Activated CD8-positive, alpha-beta memory T cell treated with anti-CD3 and anti-CD28 coated beads, Interleukin-2, amount 10 ng/mL, durations not matched to agents 7 days and 5 days (primary cell): ENCODE measurements around the gene DNAH9. TPM values are rescaled to one million over a fixed set of nuclear protein-coding genes. Genes with fewer than 3 reads are reported as not detected.

ENCODE experiments used
- ATAC-seq: fragments of 150-1000 bp; cut with Tn5 transposase; one replicate; pipeline ENCODE4 v1.10.0; 2021; ENCODE audit warnings: moderate library complexity
- CTCF ChIA-PET: fragments of 350-600 bp; sonication (Branson Sonifier 250); formaldehyde crosslinking; loops from one replicate; lab custom pipeline; 2021; ENCODE audit warnings: antibody characterized with exemption; lab: Charles Lee
- DNase-seq: peaks from one replicate; pipeline ENCODE4 v3.0.0-alpha.2; 2020
- H3K27ac Mint-ChIP-seq: one replicate; pipeline ENCODE4 v1.8.0; 2021; ENCODE audit warnings: mild to moderate bottlenecking, mixed read lengths
- H3K27me3 Mint-ChIP-seq: one replicate; pipeline ENCODE4 v1.8.0; 2021; ENCODE audit warnings: mixed read lengths
- H3K36me3 Mint-ChIP-seq: one replicate; pipeline ENCODE4 v1.8.0; 2021; ENCODE audit warnings: mild to moderate bottlenecking, mixed read lengths
- H3K4me1 Mint-ChIP-seq: one replicate; pipeline ENCODE4 v1.8.0; 2021; ENCODE audit warnings: mixed read lengths
- H3K4me3 Mint-ChIP-seq: one replicate; pipeline ENCODE4 v1.8.0; 2021; ENCODE audit warnings: mild to moderate bottlenecking, moderate library complexity, mixed read lengths
- H3K9me3 Mint-ChIP-seq: one replicate; pipeline ENCODE4 v1.8.0; 2022; ENCODE audit warnings: low read depth, mixed read lengths
- total RNA-seq, 2 experiments: library from RNA; stranded (reverse); gene quantifications; one replicate each; pipeline ENCODE4 v1.2.3, GENCODE V29; 2021

DNAH9 gene
- total RNA-seq, 2 experiments from 2014 or later, result not detected

GRCh38 chr17:11712456-11712855 lies 114.2 kb downstream of the DNAH9 start:
- peaks cover 2% of the 10 kb centered on the region for H3K9me3 Mint-ChIP-seq
- no peaks in the 10 kb centered on the region for H3K36me3 Mint-ChIP-seq
- H3K4me1 Mint-ChIP-seq, result no peaks in the 10 kb centered on the region
- no peak overlapping the region for H3K27ac Mint-ChIP-seq
- no peaks in the 10 kb centered on the region for H3K27me3 Mint-ChIP-seq
- CTCF ChIA-PET, result no interaction called here
- DNase-seq (no peak), ATAC-seq (no peak)
- H3K4me3 Mint-ChIP-seq, result no peak overlapping the region

- Mint-ChIP-seq H3K27ac (no peak overlapping the region), H3K36me3 (no peaks in the 10 kb centered on the region), H3K9me3 (peaks cover 3% of the 10 kb centered on the region), H3K27me3 (no peaks in the 10 kb centered on the region), H3K4me1 (no peaks in the 10 kb centered on the region), H3K4me3 (no peak overlapping the region)
- DNase-seq, result no peak
- no peak for ATAC-seq
- CTCF ChIA-PET, result no interaction called here
Observed at GRCh38 chr17:11719203-11719602, 120.9 kb downstream of the DNAH9 start.

DNA sequence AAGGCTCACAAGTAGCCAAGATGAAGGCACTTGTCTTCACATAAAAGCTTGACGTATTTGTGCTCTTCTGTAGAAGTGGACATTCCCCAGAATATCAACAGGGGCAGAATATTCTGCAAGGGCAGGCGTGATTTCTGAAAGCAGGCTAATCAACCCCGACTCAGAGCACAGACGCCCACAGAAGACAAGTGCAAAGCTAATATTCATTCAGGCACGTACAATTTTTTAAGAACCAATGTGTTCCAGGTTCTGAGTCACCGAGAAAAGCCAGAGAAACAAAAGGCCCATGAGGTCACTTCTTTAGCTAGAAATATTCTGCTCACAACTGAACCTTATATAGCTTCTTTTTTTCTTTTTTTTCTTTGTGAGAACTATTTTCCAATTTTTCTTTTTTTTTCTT lies 121.6 kb downstream of the DNAH9 start:
- no peak overlapping the region for H3K27ac Mint-ChIP-seq
- peaks cover 3% of the 10 kb centered on the region for H3K9me3 Mint-ChIP-seq
- no peaks in the 10 kb centered on the region for H3K27me3 Mint-ChIP-seq
- H3K4me1 Mint-ChIP-seq, result no peaks in the 10 kb centered on the region
- ATAC-seq (no peak), DNase-seq (no peak)
- H3K36me3 Mint-ChIP-seq, result no peaks in the 10 kb centered on the region
- no peak overlapping the region for H3K4me3 Mint-ChIP-seq
- CTCF ChIA-PET, result no interaction called here

DNA sequence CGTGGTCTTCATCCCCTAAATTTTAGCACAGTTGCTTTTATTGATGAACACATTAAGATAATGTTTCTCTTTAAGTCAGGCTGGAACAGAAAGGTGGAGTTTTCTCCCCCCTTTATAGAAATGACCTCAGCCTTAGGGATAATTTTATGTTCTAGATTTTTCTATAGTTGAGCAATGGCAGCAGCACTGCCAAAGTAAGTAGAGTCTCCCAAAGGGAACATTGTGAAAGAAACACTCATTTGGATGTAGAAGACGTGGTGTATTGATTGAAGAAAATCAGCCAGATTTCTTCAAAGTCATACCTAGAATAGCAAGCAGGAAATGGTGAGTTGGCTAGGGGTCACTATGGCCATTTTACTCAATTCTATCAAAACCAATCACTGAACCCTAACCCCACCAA lies 122.5 kb downstream of the DNAH9 start:
- no peak overlapping the region for H3K27ac Mint-ChIP-seq

DNA sequence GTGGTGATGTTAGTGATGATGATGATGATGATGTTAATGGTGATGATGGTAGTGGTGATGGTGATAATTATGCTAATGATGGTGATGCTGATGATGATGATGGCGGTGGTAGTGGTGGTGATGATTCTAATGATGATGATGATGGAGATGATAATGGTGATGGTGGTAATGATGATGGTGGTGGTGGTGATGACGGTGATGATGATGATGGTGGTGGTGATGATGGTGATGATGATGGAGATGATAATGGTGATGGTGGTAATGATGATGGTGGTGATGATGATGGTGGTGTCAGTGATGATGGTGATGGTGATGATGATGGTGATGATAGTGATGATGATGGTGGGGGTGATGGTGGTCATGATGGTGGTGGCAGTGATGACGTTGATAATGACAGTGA lies 132.5 kb downstream of the DNAH9 start:
- Mint-ChIP-seq H3K4me1 (no peaks in the 10 kb centered on the region), H3K36me3 (no peaks in the 10 kb centered on the region), H3K9me3 (peaks cover 5% of the 10 kb centered on the region), H3K27ac (no peak overlapping the region), H3K4me3 (no peak overlapping the region), H3K27me3 (no peaks in the 10 kb centered on the region)
- no peak for ATAC-seq
- CTCF ChIA-PET, result no interaction called here
- DNase-seq, result no peak

More for the DNA sequence above, 122.5 kb downstream of the DNAH9 start:
- CTCF ChIA-PET, result no interaction called here
- no peak for DNase-seq
- ATAC-seq, result no peak
- Mint-ChIP-seq H3K36me3 (no peaks in the 10 kb centered on the region), H3K27me3 (no peaks in the 10 kb centered on the region), H3K4me3 (no peak overlapping the region), H3K4me1 (no peaks in the 10 kb centered on the region), H3K9me3 (peaks cover 5% of the 10 kb centered on the region)

DNA sequence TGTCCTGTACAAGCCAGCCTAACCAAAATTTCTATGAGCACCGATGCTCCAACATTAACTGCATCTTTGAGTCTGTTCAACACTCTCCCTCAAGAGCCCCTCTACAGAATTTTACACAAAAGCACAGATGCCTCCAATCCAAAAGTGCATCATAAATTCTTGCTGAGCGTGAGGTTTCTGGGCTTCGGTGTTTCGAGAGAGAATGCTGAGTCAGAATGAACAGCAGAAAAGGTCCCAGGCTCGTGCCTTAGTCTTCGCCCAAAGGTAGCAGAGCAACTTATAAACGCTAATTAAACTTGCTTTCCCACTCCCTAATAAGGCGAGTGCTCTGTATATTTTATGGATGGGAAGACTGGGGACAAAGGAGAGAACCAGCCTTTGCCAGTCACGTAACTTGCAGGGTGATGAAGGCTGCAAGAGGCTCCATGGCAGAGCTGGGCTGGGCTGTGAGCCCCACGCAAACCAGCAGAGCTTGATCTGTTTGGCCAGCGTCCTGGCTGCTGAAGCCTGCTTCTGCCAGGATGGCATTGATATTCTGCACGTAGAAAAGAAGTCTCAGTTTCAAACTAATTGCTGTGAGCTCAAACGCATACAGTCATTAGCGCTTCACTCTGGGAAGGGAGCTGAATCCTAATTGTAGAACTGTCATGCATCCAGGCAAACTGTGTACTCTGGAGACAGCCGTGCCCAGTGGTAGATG lies 138.5 kb downstream of the DNAH9 start:
- no peaks in the 10 kb centered on the region for H3K4me1 Mint-ChIP-seq
- H3K36me3 Mint-ChIP-seq, result no peaks in the 10 kb centered on the region
- ATAC-seq, result no peak

DNA sequence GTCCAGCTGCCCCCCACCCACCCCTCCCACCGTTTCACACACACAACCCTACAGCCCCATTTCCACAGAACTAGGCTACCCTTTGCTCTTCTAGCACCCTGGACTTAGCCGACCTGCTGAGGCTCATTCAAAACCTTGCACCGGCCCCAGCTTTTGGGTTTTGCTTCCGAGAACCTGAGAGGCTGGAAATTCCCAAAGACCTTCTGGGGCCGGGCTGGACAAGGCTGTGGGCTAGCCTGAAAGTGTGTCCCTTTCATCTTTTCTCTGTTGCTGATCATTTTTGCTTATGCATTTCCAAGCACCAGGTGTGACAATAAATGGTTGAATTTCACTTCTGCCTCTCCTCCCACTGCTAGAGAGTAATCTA lies 139.0 kb downstream of the DNAH9 start:
- H3K9me3 Mint-ChIP-seq, result no peaks in the 10 kb centered on the region
- no peak for DNase-seq
- ATAC-seq, result no peak
- H3K4me3 Mint-ChIP-seq, result no peak overlapping the region
- no peak overlapping the region for H3K27ac Mint-ChIP-seq
- H3K4me1 Mint-ChIP-seq, result no peaks in the 10 kb centered on the region
- CTCF ChIA-PET, result no interaction called here
- no peaks in the 10 kb centered on the region for H3K36me3 Mint-ChIP-seq
- H3K27me3 Mint-ChIP-seq, result no peaks in the 10 kb centered on the region

More for the DNA sequence above, 138.5 kb downstream of the DNAH9 start:
- Mint-ChIP-seq H3K4me3 (no peak overlapping the region), H3K9me3 (no peaks in the 10 kb centered on the region), H3K27ac (no peak overlapping the region), H3K27me3 (no peaks in the 10 kb centered on the region)
- DNase-seq, result no peak
- CTCF ChIA-PET, result no interaction called here

GRCh38 chr17:11738151-11738550 lies 139.9 kb downstream of the DNAH9 start:
- Mint-ChIP-seq H3K27me3 (no peaks in the 10 kb centered on the region), H3K27ac (no peak overlapping the region), H3K4me1 (no peaks in the 10 kb centered on the region), H3K4me3 (no peak overlapping the region), H3K9me3 (no peaks in the 10 kb centered on the region), H3K36me3 (no peaks in the 10 kb centered on the region)
- CTCF ChIA-PET, result no interaction called here
- no peak for DNase-seq
- ATAC-seq, result no peak

- CTCF ChIA-PET, result no interaction called here
- no peak for ATAC-seq
- no peaks in the 10 kb centered on the region for H3K27me3 Mint-ChIP-seq
Observed at GRCh38 chr17:11739351-11739750, 141.1 kb downstream of the DNAH9 start.

DNA sequence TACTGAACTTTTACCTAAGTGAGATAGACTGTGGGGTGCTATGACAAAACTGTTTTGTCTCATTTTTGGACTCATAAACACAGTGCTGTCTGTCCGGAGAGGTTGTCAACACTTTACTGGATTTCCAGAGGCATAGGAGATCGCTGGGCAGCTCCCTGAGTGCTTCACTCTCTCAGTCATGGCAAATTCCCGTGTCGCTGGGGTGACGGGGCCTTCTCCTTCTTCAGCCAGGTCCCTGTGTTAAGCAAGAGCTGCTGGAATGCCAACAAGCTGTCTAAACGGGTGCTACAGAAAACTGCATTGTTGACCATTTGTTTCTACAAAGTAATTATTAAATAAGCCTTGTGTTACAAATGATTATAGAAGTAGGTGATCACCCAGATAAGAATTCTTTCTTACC lies 141.6 kb downstream of the DNAH9 start:
- Mint-ChIP-seq H3K36me3 (no peaks in the 10 kb centered on the region), H3K4me3 (no peak overlapping the region), H3K27ac (no peak overlapping the region), H3K9me3 (peaks cover 6% of the 10 kb centered on the region), H3K27me3 (no peaks in the 10 kb centered on the region), H3K4me1 (no peaks in the 10 kb centered on the region)
- CTCF ChIA-PET, result no interaction called here
- ATAC-seq, result no peak
- DNase-seq, result no peak

More at GRCh38 chr17:11739351-11739750, 141.1 kb downstream of the DNAH9 start:
- Mint-ChIP-seq H3K27ac (no peak overlapping the region), H3K4me3 (no peak overlapping the region), H3K4me1 (no peaks in the 10 kb centered on the region), H3K9me3 (peaks cover 1% of the 10 kb centered on the region), H3K36me3 (no peaks in the 10 kb centered on the region)
- DNase-seq, result no peak

GRCh38 chr17:11742886-11743285 lies 144.6 kb downstream of the DNAH9 start:
- Mint-ChIP-seq H3K4me1 (no peaks in the 10 kb centered on the region), H3K4me3 (no peak overlapping the region), H3K9me3 (peaks cover 11% of the 10 kb centered on the region), H3K27me3 (no peaks in the 10 kb centered on the region), H3K27ac (no peak overlapping the region), H3K36me3 (no peaks in the 10 kb centered on the region)
- CTCF ChIA-PET, result no interaction called here
- ATAC-seq (no peak), DNase-seq (no peak)

- H3K4me3 Mint-ChIP-seq, result no peak overlapping the region
Observed at GRCh38 chr17:11744696-11745095, 146.4 kb downstream of the DNAH9 start.

DNA sequence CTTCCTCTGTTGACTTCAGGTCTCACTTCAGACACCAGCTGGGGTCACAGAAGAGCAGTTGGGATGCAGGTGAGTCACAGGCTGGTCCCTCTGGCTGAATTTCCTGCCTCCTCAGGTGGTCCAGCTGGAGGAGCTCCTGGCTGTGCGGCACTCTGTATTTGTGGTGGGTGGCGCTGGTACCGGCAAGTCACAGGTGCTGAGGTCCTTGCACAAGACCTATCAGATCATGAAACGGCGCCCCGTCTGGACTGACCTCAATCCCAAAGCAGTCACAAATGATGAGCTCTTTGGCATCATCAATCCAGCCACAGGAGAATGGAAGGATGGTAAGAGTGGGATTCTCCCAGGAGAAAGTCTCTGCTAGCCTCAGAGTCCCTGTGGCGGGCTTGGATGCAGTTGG lies 149.2 kb downstream of the DNAH9 start:
- Mint-ChIP-seq H3K27ac (no peak overlapping the region), H3K9me3 (peaks cover 11% of the 10 kb centered on the region), H3K4me1 (no peaks in the 10 kb centered on the region), H3K27me3 (no peaks in the 10 kb centered on the region), H3K36me3 (no peaks in the 10 kb centered on the region), H3K4me3 (no peak overlapping the region)
- DNase-seq (no peak), ATAC-seq (no peak)
- CTCF ChIA-PET, result no interaction called here

More at GRCh38 chr17:11744696-11745095, 146.4 kb downstream of the DNAH9 start:
- no peaks in the 10 kb centered on the region for H3K27me3 Mint-ChIP-seq
- ATAC-seq, result no peak
- CTCF ChIA-PET, result no interaction called here
- no peaks in the 10 kb centered on the region for H3K36me3 Mint-ChIP-seq
- DNase-seq, result no peak
- H3K27ac Mint-ChIP-seq, result no peak overlapping the region
- H3K4me1 Mint-ChIP-seq, result no peaks in the 10 kb centered on the region
- peaks cover 11% of the 10 kb centered on the region for H3K9me3 Mint-ChIP-seq

GRCh38 chr17:11757815-11758214 lies 159.5 kb downstream of the DNAH9 start:
- H3K36me3 Mint-ChIP-seq, result no peaks in the 10 kb centered on the region
- no peak for ATAC-seq
- no peak overlapping the region for H3K27ac Mint-ChIP-seq
- peaks cover 7% of the 10 kb centered on the region for H3K9me3 Mint-ChIP-seq
- H3K4me1 Mint-ChIP-seq, result no peaks in the 10 kb centered on the region
- H3K27me3 Mint-ChIP-seq, result no peaks in the 10 kb centered on the region
- CTCF ChIA-PET, result no interaction called here
- H3K4me3 Mint-ChIP-seq, result no peak overlapping the region
- DNase-seq, result no peak
